Keratinocyte (primary cell): ENCODE measurements around the gene RGSL1.

ENCODE experiments used
- EZH2 ChIP-seq: IDR thresholded peaks from one replicate; pipeline ENCODE4 v1.6.1; 2012; ENCODE audit warnings: inconsistent platforms, mild to moderate bottlenecking, low read length, moderate library complexity
- TF ChIP-seq, protein P1 (sequence below), 3 experiments: IDR thresholded peaks in 1 of 3; conservative IDR thresholded peaks in 1 of 3; optimal IDR thresholded peaks in 1 of 3; 2 replicates in 2 of 3; 3 replicates in 1 of 3; pipeline versions ENCODE3 to v1.5.1; 2011; ENCODE audit warnings: low read length in 3 of 3, mild to moderate bottlenecking in 3 of 3, moderate library complexity in 2 of 3, control low read depth in 1 of 3, inconsistent platforms in 1 of 3; ENCODE audit not compliant: insufficient read depth in 2 of 3; ENCODE audit errors: extremely low read depth in 1 of 3

DNA sequence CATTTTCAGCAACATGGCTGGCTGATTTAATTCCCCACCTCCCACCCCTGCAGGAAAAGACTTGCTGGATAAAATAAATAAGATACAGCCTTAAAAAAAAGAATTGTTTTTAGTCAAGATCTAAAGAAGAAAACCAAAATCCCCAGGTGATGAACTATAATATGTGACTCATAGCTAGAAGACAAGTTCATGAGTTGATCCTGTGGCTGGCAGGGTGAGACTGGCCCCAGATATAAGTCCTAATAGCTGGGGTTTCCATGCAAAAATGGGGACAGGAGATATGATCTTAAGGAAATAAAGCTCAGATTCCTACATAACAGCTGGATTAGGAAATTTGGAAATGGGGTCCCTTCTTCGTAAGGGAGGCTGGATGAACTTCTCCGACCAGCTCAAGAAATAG lies 21.9 kb upstream of the RGSL1 start:
- TF ChIP-seq, protein P1, sequence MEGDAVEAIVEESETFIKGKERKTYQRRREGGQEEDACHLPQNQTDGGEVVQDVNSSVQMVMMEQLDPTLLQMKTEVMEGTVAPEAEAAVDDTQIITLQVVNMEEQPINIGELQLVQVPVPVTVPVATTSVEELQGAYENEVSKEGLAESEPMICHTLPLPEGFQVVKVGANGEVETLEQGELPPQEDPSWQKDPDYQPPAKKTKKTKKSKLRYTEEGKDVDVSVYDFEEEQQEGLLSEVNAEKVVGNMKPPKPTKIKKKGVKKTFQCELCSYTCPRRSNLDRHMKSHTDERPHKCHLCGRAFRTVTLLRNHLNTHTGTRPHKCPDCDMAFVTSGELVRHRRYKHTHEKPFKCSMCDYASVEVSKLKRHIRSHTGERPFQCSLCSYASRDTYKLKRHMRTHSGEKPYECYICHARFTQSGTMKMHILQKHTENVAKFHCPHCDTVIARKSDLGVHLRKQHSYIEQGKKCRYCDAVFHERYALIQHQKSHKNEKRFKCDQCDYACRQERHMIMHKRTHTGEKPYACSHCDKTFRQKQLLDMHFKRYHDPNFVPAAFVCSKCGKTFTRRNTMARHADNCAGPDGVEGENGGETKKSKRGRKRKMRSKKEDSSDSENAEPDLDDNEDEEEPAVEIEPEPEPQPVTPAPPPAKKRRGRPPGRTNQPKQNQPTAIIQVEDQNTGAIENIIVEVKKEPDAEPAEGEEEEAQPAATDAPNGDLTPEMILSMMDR (optimal IDR thresholded peaks at IDR 0.05 in 1 of 3, IDR thresholded peaks at IDR 0.05 in 1 of 3, conservative IDR thresholded peaks at IDR 0.05 in 1 of 3; ENCODE audit: extremely low read depth in 1 of 3, insufficient read depth in 2 of 3, low read length in 3 of 3) = no peak
- no peak for TF ChIP-seq EZH2
